Right lobe of liver (tissue), 4 donors: Measurements from ENCODE around the gene EPS8L3.

Experiments used
- CTCF ChIP-seq, 4 donors: fragments of 200-600 bp in 3 of 4; fragments of 450-650 bp in 1 of 4; IDR thresholded peaks; one replicate each; pipeline versions ENCODE4 v1.5.1 to v1.8.0; 2016 to 2022; ENCODE audit warnings: antibody characterized with exemption in 4 of 4, mild to moderate bottlenecking in 2 of 4
- POLR2A ChIP-seq: fragments of 450-650 bp; IDR thresholded peaks from one replicate; pipeline ENCODE4 v1.6.1; 2017; ENCODE audit warnings: antibody characterized with exemption, mild to moderate bottlenecking
- donor health status: DM: no; HTN: no; CAD: no.
- donor health status: DM: no; HTN: no; CAD: no.
- donor health status: DM: no; HTN: yes; CAD: no.

- TF ChIP-seq CTCF (IDR thresholded peaks at IDR 0.05) (peak in 1 of 4 donors; percentile 10), POLR2A (no peak)
Observed at GRCh38 chr1:109792056-109792831, 28.5 kb upstream of the EPS8L3 start.
